H9 (cell line): ENCODE data around the gene C11orf21. TPM values are rescaled to one million over a fixed set of nuclear protein-coding genes. Genes with fewer than 3 reads are reported as not detected.

ENCODE experiments used
- DNase-seq: peaks from one replicate; pipeline ENCODE4 v3.0.0-alpha.2; 2017
- H2AFZ ChIP-seq: one replicate; pipeline ENCODE4 v1.6.1; 2013; ENCODE audit warnings: mild to moderate bottlenecking, low read length, control low read depth, moderate library complexity
- H2AK5ac ChIP-seq: 2 replicates; pipeline ENCODE4 v1.6.1; 2013; ENCODE audit warnings: low read length, control low read depth, mixed read lengths; ENCODE audit not compliant: insufficient read length
- H2BK120ac ChIP-seq: one replicate; pipeline ENCODE4 v1.6.1; 2013; ENCODE audit warnings: low read depth, mild to moderate bottlenecking, low read length, control low read depth, inconsistent platforms; ENCODE audit not compliant: poor library complexity, severe bottlenecking
- H2BK12ac ChIP-seq: 2 replicates; pipeline ENCODE4 v1.6.1; 2013; ENCODE audit warnings: low read length, control low read depth, mixed read lengths, low read depth; ENCODE audit not compliant: insufficient read length
- H2BK15ac ChIP-seq: 2 replicates; pipeline ENCODE4 v1.6.1; 2013; ENCODE audit warnings: low read depth, low read length, control low read depth
- H2BK20ac ChIP-seq: one replicate; pipeline ENCODE4 v1.6.1; 2013; ENCODE audit warnings: low read depth, mild to moderate bottlenecking, low read length, control low read depth, inconsistent platforms; ENCODE audit not compliant: poor library complexity, severe bottlenecking
- H2BK5ac ChIP-seq: 2 replicates; pipeline ENCODE4 v1.6.1; 2013; ENCODE audit warnings: low read length, control low read depth, mixed read lengths; ENCODE audit not compliant: insufficient read length
- H3K14ac ChIP-seq: 2 replicates; pipeline ENCODE4 v1.6.1; 2013; ENCODE audit warnings: low read length, control low read depth; ENCODE audit not compliant: insufficient read depth
- H3K18ac ChIP-seq: 2 replicates; pipeline ENCODE4 v1.6.1; 2013; ENCODE audit warnings: low read depth, mild to moderate bottlenecking, mixed read lengths, low read length, control low read depth; ENCODE audit not compliant: insufficient read length
- H3K23ac ChIP-seq: 2 replicates; pipeline ENCODE4 v1.6.1; 2013; ENCODE audit warnings: low read length, control low read depth, mixed read lengths, low read depth; ENCODE audit not compliant: insufficient read length
- H3K23me2 ChIP-seq: 2 replicates; pipeline ENCODE4 v1.6.1; 2013; ENCODE audit warnings: low read depth, mild to moderate bottlenecking, mixed read lengths, low read length, control low read depth; ENCODE audit not compliant: insufficient read length, poor library complexity, severe bottlenecking
- H3K27ac ChIP-seq: 2 replicates; pipeline ENCODE4 v1.5.1; 2013; ENCODE audit warnings: low read length, control low read depth, mixed read lengths, low read depth; ENCODE audit not compliant: insufficient read length
- H3K27me3 ChIP-seq: 2 replicates; pipeline ENCODE4 v1.6.1; 2013; ENCODE audit warnings: low read length, control low read depth, inconsistent platforms; ENCODE audit not compliant: insufficient read depth
- H3K4ac ChIP-seq: 2 replicates; pipeline ENCODE4 v1.6.1; 2013; ENCODE audit warnings: low read depth, mild to moderate bottlenecking, control low read depth, inconsistent platforms, low read length, moderate library complexity
- H3K4me1 ChIP-seq: 2 replicates; pipeline ENCODE4 v1.6.1; 2013; ENCODE audit warnings: low read length, control low read depth, inconsistent platforms; ENCODE audit not compliant: insufficient read depth
- H3K4me2 ChIP-seq: 2 replicates; pipeline ENCODE4 v1.6.1; 2013; ENCODE audit warnings: low read length, control low read depth, mixed read lengths; ENCODE audit not compliant: insufficient read length, insufficient read depth
- H3K56ac ChIP-seq: 2 replicates; pipeline ENCODE4 v1.6.1; 2013; ENCODE audit warnings: low read depth, mild to moderate bottlenecking, mixed read lengths, low read length, control low read depth; ENCODE audit not compliant: insufficient read length
- H3K79me1 ChIP-seq: 2 replicates; pipeline ENCODE4 v1.6.1; 2013; ENCODE audit warnings: low read depth, mild to moderate bottlenecking, moderate library complexity, low read length, control low read depth, inconsistent platforms; ENCODE audit not compliant: insufficient read depth, poor library complexity, severe bottlenecking
- H3K79me2 ChIP-seq: 2 replicates; pipeline ENCODE4 v1.6.1; 2013; ENCODE audit warnings: low read length, control low read depth, inconsistent platforms; ENCODE audit not compliant: insufficient read depth
- H3K9ac ChIP-seq: 2 replicates; pipeline ENCODE4 v1.6.1; 2013; ENCODE audit warnings: low read length, control low read depth, mixed read lengths; ENCODE audit not compliant: insufficient read length; ENCODE audit errors: extremely low read depth
- H3K9me3 ChIP-seq: one replicate; pipeline ENCODE4 v1.6.1; 2013; ENCODE audit warnings: low read depth, low read length, inconsistent platforms; ENCODE audit not compliant: control insufficient read depth
- H3T11ph ChIP-seq: one replicate; pipeline ENCODE4 v1.6.1; 2013; ENCODE audit warnings: mild to moderate bottlenecking, low read length, control low read depth, inconsistent platforms
- H4K20me1 ChIP-seq: one replicate; pipeline ENCODE4 v1.6.1; 2013; ENCODE audit not compliant: control insufficient read depth, insufficient read length, insufficient read depth
- H4K5ac ChIP-seq: 2 replicates; pipeline ENCODE4 v1.6.1; 2013; ENCODE audit warnings: low read depth, mild to moderate bottlenecking, mixed read lengths, low read length, control low read depth; ENCODE audit not compliant: insufficient read length
- H4K8ac ChIP-seq: replicated peaks from 2 replicates; pipeline ENCODE4 v1.6.1; 2013; ENCODE audit warnings: low read length, control low read depth, mixed read lengths, low read depth; ENCODE audit not compliant: insufficient read length
- H4K91ac ChIP-seq: 2 replicates; pipeline ENCODE4 v1.6.1; 2013; ENCODE audit warnings: low read depth, mild to moderate bottlenecking, moderate library complexity, mixed read lengths, low read length, control low read depth; ENCODE audit not compliant: insufficient read length
- H3K27ac Mint-ChIP-seq, 3 experiments: 2 replicates in 2 of 3; 3 replicates in 1 of 3; pipeline ENCODE4 v1.8.0; 2020 to 2021; ENCODE audit warnings: mixed read lengths in 3 of 3, mild to moderate bottlenecking in 1 of 3, moderate library complexity in 1 of 3
- H3K27me3 Mint-ChIP-seq: 2 replicates; pipeline ENCODE4 v1.8.0; 2021; ENCODE audit warnings: low read depth, mild to moderate bottlenecking, moderate library complexity, mixed read lengths
- H3K36me3 Mint-ChIP-seq, 3 experiments: 2 replicates in 2 of 3; 3 replicates in 1 of 3; pipeline ENCODE4 v1.8.0; 2020 to 2021; ENCODE audit warnings: low read depth in 3 of 3, mixed read lengths in 3 of 3; ENCODE audit not compliant: insufficient read depth in 1 of 3
- H3K4me1 Mint-ChIP-seq, 2 experiments: 2 replicates each; pipeline ENCODE4 v1.8.0; 2020; ENCODE audit warnings: mixed read lengths in 2 of 2
- H3K4me3 Mint-ChIP-seq, 2 experiments: 2 replicates in 1 of 2; 3 replicates in 1 of 2; pipeline ENCODE4 v1.8.0; 2020 to 2021; ENCODE audit warnings: mild to moderate bottlenecking in 2 of 2, mixed read lengths in 2 of 2, moderate library complexity in 1 of 2
- H3K9me3 Mint-ChIP-seq, 2 experiments: 2 replicates in 1 of 2; 3 replicates in 1 of 2; pipeline ENCODE4 v1.8.0; 2020; ENCODE audit warnings: mild to moderate bottlenecking in 2 of 2, mixed read lengths in 2 of 2, moderate library complexity in 1 of 2
- CTCF ChIP-seq: fragments of 200-600 bp; sonication (generic); conservative IDR thresholded peaks from 3 replicates; pipeline ENCODE4 v1.8.0; 2021; ENCODE audit warnings: antibody characterized with exemption, mild to moderate bottlenecking
- WGBS: extraction: QIAGEN DNeasy Blood & Tissue Kit; methylation state at CpG from one replicate; pipeline ENCODE4 v1.1.7; 2013; ENCODE audit warnings: missing lambda C conversion rate, low lambda C conversion rate, mixed read lengths; ENCODE audit not compliant: insufficient read length; ENCODE audit errors: extremely low coverage; 5-methylcytosine and 5-hydroxymethylcytosine counted together
- total RNA-seq: library from RNA; stranded (reverse); gene quantifications from 2 replicates; pipeline ENCODE4 v1.2.1, GENCODE V29; 2021

The C11orf21 gene
- total RNA-seq, 1 experiment from 2014 or later = not detected

GRCh38 chr11:2251138-2251537 is 50.6 kb downstream of the C11orf21 start:
- peaks cover 62% of the 10 kb centered on the region for H3K27me3 Mint-ChIP-seq

More at GRCh38 chr11:2251138-2251537, 50.6 kb downstream of the C11orf21 start:
- Mint-ChIP-seq H3K27ac (no peak overlapping the region), H3K4me1 (no peaks in the 10 kb centered on the region), H3K36me3 (no peaks in the 10 kb centered on the region; a peak in 1 of 7 replicates), H3K4me3 (no peak overlapping the region), H3K9me3 (peaks cover 0 to 16% of the 10 kb centered on the region in 2 experiments; a peak in 3 of 5 replicates)
- Histone ChIP-seq H3K9me3 (no peaks in the 10 kb centered on the region), H3T11ph (no peak overlapping the region), H4K20me1 (no peaks in the 10 kb centered on the region), H2BK15ac (no peak overlapping the region), H2AFZ (no peak overlapping the region), H3K27ac (no peak overlapping the region), H2AK5ac (no peak overlapping the region), H3K18ac (no peak overlapping the region), H3K56ac (no peak overlapping the region), H3K9ac (no peak overlapping the region), H3K79me2 (no peaks in the 10 kb centered on the region), H2BK12ac (no peak overlapping the region), H3K27me3 (peaks cover 3% of the 10 kb centered on the region; the same call in 1 of the 2 replicates), H3K79me1 (no peaks in the 10 kb centered on the region), H2BK20ac (no peak overlapping the region), H3K4me1 (no peaks in the 10 kb centered on the region), H4K8ac (no peak overlapping the region), H2BK120ac (no peak overlapping the region), H3K4ac (no peak overlapping the region), H4K5ac (no peak overlapping the region), H2BK5ac (no peak overlapping the region), H3K23me2 (peaks cover 2% of the 10 kb centered on the region), H3K23ac (no peak overlapping the region), H3K14ac (no peak overlapping the region), H3K4me2 (no peak overlapping the region), H4K91ac (no peak overlapping the region)
- WGBS = no CpG with 5 or more reads among the region's 6 CpGs
- no peak for TF ChIP-seq CTCF
- no peak for DNase-seq
